Panc1 (cell line): ENCODE results near the gene LRRC59. TPM values are rescaled to one million over a fixed set of nuclear protein-coding genes. Genes with fewer than 3 reads are reported as not detected.

Source experiments
- ATAC-seq: fragments of 200-7000 bp; cut with Tn5 transposase; 2 replicates; pipeline ENCODE4 v1.9.1; 2020; ENCODE audit warnings: mild to moderate bottlenecking, moderate library complexity
- BruUV-seq: library from RNA; stranded (reverse); fragments of 400-500 nt; replicated peaks from 2 replicates; lab custom pipeline; 2021; lab: Mats Ljungman, UMichigan
- CTCF ChIA-PET: fragments of 300-600 bp; sonication (Branson Sonifier 250); formaldehyde crosslinking; loops from one replicate; lab custom pipeline; 2022; ENCODE audit warnings: antibody characterized with exemption; lab: Charles Lee
- POLR2A ChIA-PET: fragments of 300-600 bp; sonication (Branson Sonifier 250); formaldehyde crosslinking; loops from one replicate; lab custom pipeline; 2022; ENCODE audit warnings: antibody characterized with exemption; lab: Charles Lee
- DNase-seq: peaks from one replicate; pipeline ENCODE4 v3.0.0-alpha.2; 2010; ENCODE audit warnings: low read depth, low spot score
- H3K27ac ChIP-seq: 2 replicates; pipeline ENCODE4 v1.5.1; 2011; ENCODE audit warnings: mild to moderate bottlenecking, low read length, inconsistent platforms
- H3K27me3 ChIP-seq: fragments of 200-500 bp; sonication (Bioruptor generic); 2 replicates; pipeline ENCODE4 v1.6.0; 2014; ENCODE audit warnings: low read length, inconsistent platforms; ENCODE audit not compliant: control insufficient read depth, insufficient read depth
- H3K36me3 ChIP-seq: fragments of 200-500 bp; sonication (Bioruptor generic); 2 replicates; pipeline ENCODE4 v1.5.1; 2014; ENCODE audit warnings: inconsistent platforms, mild to moderate bottlenecking, low read length, moderate library complexity; ENCODE audit not compliant: control insufficient read depth, insufficient read depth
- H3K4me1 ChIP-seq: 2 replicates; pipeline ENCODE4 v1.5.1; 2011; ENCODE audit warnings: inconsistent platforms, mild to moderate bottlenecking, low read length, moderate library complexity; ENCODE audit not compliant: control insufficient read depth, insufficient read depth
- H3K4me3 ChIP-seq, 2 experiments: 2 replicates each; pipeline ENCODE4 v1.5.1; 2011 to 2012; ENCODE audit warnings: low read depth in 2 of 2, low read length in 2 of 2, mild to moderate bottlenecking in 2 of 2, inconsistent platforms in 1 of 2, moderate library complexity in 1 of 2
- H3K9me3 ChIP-seq: fragments of 200-500 bp; sonication (Bioruptor generic); 2 replicates; pipeline ENCODE4 v1.5.1; 2014; ENCODE audit warnings: low read depth, mild to moderate bottlenecking, inconsistent platforms, low read length, moderate library complexity; ENCODE audit not compliant: control insufficient read depth, insufficient read depth
- POLR2AphosphoS5 ChIP-seq: IDR thresholded peaks from 2 replicates; pipeline ENCODE4 v1.6.1; 2012; ENCODE audit warnings: mild to moderate bottlenecking, low read depth, low read length, moderate library complexity
- REST ChIP-seq, 2 experiments: IDR thresholded peaks; 2 replicates each; pipeline ENCODE4 v1.6.1; 2011 to 2012; ENCODE audit warnings: low read depth in 2 of 2, control low read depth in 1 of 2, low read length in 1 of 2, mild to moderate bottlenecking in 1 of 2, moderate library complexity in 1 of 2; ENCODE audit not compliant: insufficient read depth in 1 of 2
- SIN3A ChIP-seq: IDR thresholded peaks from 2 replicates; pipeline ENCODE4 v1.6.1; 2012; ENCODE audit warnings: low read depth, mild to moderate bottlenecking, low read length, moderate library complexity, borderline replicate concordance; ENCODE audit not compliant: insufficient read depth
- TCF7L2 ChIP-seq: IDR thresholded peaks from 2 replicates; pipeline ENCODE4 v1.6.1; 2011; ENCODE audit warnings: mild to moderate bottlenecking, low read depth, low read length, inconsistent platforms
- in situ Hi-C: cut with HindIII; loops from 2 replicates; pipeline ENCODE4 v1.10.0; 2016; ENCODE audit warnings: low sequenced_read_pairs, low pct_unique_long_range_greater_than_20kb
- intact Hi-C: fragments of 100-400 bp; cut with micrococcal nuclease; formaldehyde crosslinking; loops from one replicate; pipeline ENCODE4 v1.10.0; 2022; ENCODE audit not compliant: unreplicated experiment
- total RNA-seq: library from RNA; stranded (reverse); gene quantifications from one replicate; pipeline ENCODE4 v1.2.1, GENCODE V29; 2021; ENCODE audit not compliant: unreplicated experiment
- TF ChIP-seq, protein P1 (sequence below): fragments of 450-650 bp; IDR thresholded peaks from 2 replicates; pipeline ENCODE4 v1.5.1; 2017; ENCODE audit warnings: mild to moderate bottlenecking

Gene LRRC59
- total RNA-seq, 1 experiment from 2014 or later: 167 TPM

DNA sequence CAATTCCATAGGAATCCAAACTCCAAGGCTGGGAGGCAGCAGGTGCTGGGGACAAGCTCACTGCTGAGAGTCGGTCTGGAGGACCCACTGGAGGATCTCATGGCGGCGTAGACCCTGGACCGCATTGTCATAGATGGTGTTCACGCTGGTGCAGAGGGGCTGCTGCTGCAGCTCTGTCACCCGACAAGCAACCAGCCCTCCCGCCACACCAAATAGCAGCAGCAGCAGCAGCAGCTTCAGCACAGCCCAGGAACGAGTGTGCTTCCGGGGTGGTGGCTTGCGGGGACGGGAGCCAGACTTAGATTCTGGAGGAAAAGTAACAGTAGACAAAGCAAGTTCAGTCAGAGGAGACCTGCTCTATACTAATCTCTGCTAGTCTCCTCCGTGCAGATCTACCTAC, 14.4 kb downstream of the LRRC59 start:
- Histone ChIP-seq H3K27ac (no peak overlapping the region), H3K27me3 (no peaks in the 10 kb centered on the region), H3K9me3 (no peaks in the 10 kb centered on the region), H3K4me3 (no peak overlapping the region), H3K36me3 (peaks cover 32% of the 10 kb centered on the region), H3K4me1 (no peaks in the 10 kb centered on the region)
- ChIA-PET CTCF (no interaction called here), POLR2A (interaction anchor here (0.8 kb wide), 1 partner anchor 278 kb away, joined by 3 read pairs; no protein-coding TSS in a partner anchor)
- DNase-seq (no peak), ATAC-seq (no peak)
- in situ Hi-C loops: no loop called here
- TF ChIP-seq REST (IDR thresholded peaks at IDR 0.05; ENCODE audit: insufficient read depth in 1 of 2, low read depth in 2 of 2, low read length in 1 of 2) (no peak), POLR2AphosphoS5 (no peak), SIN3A (no peak), TCF7L2 (no peak)
- TF ChIP-seq, protein P1, sequence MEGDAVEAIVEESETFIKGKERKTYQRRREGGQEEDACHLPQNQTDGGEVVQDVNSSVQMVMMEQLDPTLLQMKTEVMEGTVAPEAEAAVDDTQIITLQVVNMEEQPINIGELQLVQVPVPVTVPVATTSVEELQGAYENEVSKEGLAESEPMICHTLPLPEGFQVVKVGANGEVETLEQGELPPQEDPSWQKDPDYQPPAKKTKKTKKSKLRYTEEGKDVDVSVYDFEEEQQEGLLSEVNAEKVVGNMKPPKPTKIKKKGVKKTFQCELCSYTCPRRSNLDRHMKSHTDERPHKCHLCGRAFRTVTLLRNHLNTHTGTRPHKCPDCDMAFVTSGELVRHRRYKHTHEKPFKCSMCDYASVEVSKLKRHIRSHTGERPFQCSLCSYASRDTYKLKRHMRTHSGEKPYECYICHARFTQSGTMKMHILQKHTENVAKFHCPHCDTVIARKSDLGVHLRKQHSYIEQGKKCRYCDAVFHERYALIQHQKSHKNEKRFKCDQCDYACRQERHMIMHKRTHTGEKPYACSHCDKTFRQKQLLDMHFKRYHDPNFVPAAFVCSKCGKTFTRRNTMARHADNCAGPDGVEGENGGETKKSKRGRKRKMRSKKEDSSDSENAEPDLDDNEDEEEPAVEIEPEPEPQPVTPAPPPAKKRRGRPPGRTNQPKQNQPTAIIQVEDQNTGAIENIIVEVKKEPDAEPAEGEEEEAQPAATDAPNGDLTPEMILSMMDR: no peak
- intact Hi-C loops: no loop called here
- BruUV-seq: no TSS peak

DNA sequence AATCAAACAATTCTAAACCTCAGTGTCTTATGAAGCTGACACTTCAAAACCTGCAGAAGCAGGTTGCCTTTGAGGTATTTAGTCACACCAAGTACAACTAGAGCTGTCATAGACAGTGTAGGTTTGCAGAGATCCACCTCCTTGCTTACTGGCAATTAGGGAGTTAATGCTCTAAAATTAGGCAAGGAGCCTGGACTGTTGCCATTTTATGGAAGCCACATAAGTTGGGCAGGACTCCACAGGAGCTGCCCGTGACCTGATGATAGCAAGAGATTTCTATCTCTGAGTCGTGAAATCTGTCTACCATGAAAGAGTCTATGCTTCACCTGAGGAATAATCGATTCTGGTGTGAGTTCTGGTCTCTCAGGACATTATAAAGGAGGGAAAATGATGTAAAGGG, 15.4 kb downstream of the LRRC59 start:
- ATAC-seq (no peak), DNase-seq (no peak)
- Histone ChIP-seq H3K36me3 (peaks cover 26% of the 10 kb centered on the region), H3K27me3 (no peaks in the 10 kb centered on the region), H3K27ac (no peak overlapping the region), H3K4me3 (no peak overlapping the region), H3K4me1 (no peaks in the 10 kb centered on the region), H3K9me3 (no peaks in the 10 kb centered on the region)
- TF ChIP-seq POLR2AphosphoS5: no peak
- no peak for TF ChIP-seq REST (IDR thresholded peaks at IDR 0.05; ENCODE audit: insufficient read depth in 1 of 2, low read depth in 2 of 2, low read length in 1 of 2)
- no peak for TF ChIP-seq TCF7L2
- TF ChIP-seq, protein P1: no peak
- TF ChIP-seq SIN3A: no peak
- in situ Hi-C loops (no loop called here), intact Hi-C loops (no loop called here)
- ChIA-PET CTCF (interaction anchor here (0.7 to 1.5 kb wide), 2 partner anchors 16 to 182 kb away, joined by 3 to 4 read pairs; partner anchors contain the start of gene LRRC59), POLR2A (interaction anchor here (0.5 to 0.9 kb wide), 3 partner anchors 10 to 279 kb away, joined by 3 to 4 read pairs (median 3); no protein-coding TSS in a partner anchor)
- BruUV-seq: no TSS peak
